GM20000 (cell line): ENCODE measurements around the gene KLHL26.
"Not testable (repeated sequence)": the region's sequence is repeated elsewhere in the genome, so short reads cannot be mapped to it uniquely, and the experiment has no call there.

Experiments used
- DNase-seq: peaks from one replicate; pipeline ENCODE4 v3.0.0; 2012; ENCODE audit warnings: low spot score
- TF ChIP-seq, protein P1 (sequence below): IDR thresholded peaks from 2 replicates; pipeline ENCODE4 v1.5.1; 2012; ENCODE audit warnings: mild to moderate bottlenecking, control low read depth; ENCODE audit errors: extremely low read depth, missing control alignments

The KLHL26 gene

GRCh38 chr19:18596752-18597157 is 40.1 kb upstream of the KLHL26 start:
- peak; percentile 65 for DNase-seq
- TF ChIP-seq, protein P1, sequence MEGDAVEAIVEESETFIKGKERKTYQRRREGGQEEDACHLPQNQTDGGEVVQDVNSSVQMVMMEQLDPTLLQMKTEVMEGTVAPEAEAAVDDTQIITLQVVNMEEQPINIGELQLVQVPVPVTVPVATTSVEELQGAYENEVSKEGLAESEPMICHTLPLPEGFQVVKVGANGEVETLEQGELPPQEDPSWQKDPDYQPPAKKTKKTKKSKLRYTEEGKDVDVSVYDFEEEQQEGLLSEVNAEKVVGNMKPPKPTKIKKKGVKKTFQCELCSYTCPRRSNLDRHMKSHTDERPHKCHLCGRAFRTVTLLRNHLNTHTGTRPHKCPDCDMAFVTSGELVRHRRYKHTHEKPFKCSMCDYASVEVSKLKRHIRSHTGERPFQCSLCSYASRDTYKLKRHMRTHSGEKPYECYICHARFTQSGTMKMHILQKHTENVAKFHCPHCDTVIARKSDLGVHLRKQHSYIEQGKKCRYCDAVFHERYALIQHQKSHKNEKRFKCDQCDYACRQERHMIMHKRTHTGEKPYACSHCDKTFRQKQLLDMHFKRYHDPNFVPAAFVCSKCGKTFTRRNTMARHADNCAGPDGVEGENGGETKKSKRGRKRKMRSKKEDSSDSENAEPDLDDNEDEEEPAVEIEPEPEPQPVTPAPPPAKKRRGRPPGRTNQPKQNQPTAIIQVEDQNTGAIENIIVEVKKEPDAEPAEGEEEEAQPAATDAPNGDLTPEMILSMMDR: no peak

DNA sequence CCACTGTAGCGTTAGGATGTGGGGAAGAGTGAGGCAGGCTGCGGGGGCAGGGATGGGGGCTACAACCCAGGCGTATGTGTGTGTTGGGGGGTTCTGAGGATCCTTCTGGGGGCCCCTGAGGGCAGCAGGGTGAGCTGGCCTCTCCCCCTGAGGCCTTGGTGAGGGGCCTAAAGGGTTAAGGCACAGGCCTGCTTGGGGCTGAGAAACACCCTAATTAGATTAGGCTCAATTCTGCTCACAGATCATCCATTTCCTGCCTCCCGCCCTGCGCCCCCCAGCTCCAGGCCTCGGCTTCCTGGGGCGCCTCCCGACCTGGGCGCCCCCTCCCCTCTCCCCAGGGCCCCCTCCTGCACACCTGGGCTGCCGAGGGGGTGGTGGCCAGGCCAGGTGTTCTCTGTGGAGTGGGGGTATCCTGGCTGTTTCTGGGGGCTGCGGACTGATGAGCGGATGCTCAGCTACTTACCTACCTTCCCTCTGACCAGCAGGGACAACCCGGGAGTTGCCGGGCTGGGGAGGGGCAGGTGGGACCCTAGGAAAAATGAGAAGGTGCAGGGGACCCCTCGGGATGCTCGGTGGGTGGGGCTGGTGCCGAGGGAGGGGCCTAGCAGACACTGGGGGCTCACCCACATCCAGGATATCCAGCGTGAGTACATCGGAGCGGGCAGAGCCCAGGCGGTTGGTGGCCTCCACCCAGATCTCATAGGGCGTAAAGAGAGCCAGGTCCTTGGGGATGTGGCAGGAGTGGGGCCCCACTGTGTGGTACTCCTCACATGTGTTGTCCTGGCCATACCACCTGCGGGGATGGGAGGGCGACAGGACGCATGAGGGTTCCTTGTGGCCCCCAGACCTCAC is 38.8 kb upstream of the KLHL26 start:
- peak; percentile 17 for DNase-seq
- TF ChIP-seq, protein P1: no peak

GRCh38 chr19:18599485-18599884 is 37.3 kb upstream of the KLHL26 start:
- peak; percentile 8 for DNase-seq
- TF ChIP-seq, protein P1: no peak

GRCh38 chr19:18600692-18601397 is 36.0 kb upstream of the KLHL26 start:
- not testable (repeated sequence) for DNase-seq

DNA sequence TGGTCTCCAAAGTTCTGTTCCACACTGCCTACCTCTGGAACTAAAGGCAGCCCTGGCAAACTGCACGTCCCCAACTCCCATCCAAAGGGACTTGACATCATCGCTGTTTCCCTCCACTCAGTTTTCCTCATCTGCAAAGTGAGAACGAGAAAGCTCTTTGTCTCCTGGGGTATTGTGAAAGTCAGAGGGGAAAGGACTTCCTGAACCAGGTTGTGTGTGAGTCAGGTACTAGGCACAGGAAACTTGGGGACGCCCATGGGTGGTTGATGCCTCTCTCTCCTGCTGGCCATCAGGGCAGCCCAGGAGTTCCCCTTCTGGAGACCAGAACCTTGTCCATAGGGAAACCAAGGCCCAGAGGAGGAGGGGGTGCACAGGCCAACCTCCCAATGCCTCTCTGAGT is 35.0 kb upstream of the KLHL26 start:
- TF ChIP-seq, protein P1: no peak
- DNase-seq: peak; percentile 18

- peak; percentile 57 for DNase-seq
- TF ChIP-seq, protein P1: no peak
Observed at GRCh38 chr19:18603255-18603957, 33.4 kb upstream of the KLHL26 start.

DNA sequence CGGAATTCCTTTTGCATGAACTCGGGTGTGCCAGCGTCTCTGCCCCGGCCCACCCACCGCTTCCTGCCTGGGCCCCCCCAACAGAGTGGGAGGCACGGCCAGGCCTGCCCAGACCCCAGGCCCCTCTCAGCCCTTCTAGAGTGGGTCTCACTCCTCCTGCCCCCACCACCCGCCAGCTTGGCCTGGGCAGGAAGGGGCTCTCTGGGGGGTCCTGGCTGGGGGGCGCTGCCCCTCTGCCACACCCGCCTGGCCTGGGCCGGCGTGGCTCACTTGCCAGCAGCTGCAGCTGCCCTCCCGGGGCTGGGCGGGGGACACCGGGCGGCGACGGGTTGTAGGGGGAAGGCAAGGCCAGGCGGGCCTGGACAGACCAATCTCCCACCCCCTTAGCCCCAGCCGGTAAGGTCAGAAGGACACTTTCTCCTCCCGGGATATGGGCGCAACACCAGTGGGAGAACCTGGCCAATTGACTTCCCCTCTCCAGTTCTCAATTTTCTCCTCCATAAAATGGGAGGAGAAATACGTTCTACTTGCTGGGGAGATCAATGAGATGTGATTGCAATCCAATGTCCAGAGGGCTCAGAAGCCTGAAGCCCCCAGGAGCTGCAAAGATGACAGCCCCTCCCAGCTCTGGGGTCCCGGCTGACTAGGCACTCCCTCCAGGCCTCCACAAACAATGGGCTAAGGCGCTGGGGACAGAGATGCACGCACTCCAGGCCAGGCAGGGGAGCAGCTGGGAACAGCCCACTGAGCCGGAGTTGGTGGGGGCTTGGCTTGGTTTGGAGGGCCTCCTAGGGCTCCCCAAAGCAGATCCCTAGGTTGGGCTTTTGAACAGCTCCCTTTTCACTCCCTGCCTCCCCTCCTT is 32.6 kb upstream of the KLHL26 start:
- peak; percentile 45 for DNase-seq
- TF ChIP-seq, protein P1: no peak
